Stimulated activated CD4-positive, alpha-beta T cell treated with anti-CD3 and anti-CD28 coated beads, TNF-alpha, amount 100 ng/mL, for 1 hour (primary cell): Measurements from ENCODE around the gene RCOR3.
A peak's percentile ranks its signal among the peaks of the same experiment; 100 is the strongest.
"Not testable (repeated sequence)": the region's sequence is repeated elsewhere in the genome, so short reads cannot be mapped to it uniquely, and the experiment has no call there.

ENCODE experiments used
- DNase-seq, 3 donors: peaks; one replicate each; pipeline ENCODE4 v3.0.0-alpha.2; 2020; ENCODE audit warnings: low read depth in 3 of 3, low spot score in 1 of 3

The RCOR3 gene

DNA sequence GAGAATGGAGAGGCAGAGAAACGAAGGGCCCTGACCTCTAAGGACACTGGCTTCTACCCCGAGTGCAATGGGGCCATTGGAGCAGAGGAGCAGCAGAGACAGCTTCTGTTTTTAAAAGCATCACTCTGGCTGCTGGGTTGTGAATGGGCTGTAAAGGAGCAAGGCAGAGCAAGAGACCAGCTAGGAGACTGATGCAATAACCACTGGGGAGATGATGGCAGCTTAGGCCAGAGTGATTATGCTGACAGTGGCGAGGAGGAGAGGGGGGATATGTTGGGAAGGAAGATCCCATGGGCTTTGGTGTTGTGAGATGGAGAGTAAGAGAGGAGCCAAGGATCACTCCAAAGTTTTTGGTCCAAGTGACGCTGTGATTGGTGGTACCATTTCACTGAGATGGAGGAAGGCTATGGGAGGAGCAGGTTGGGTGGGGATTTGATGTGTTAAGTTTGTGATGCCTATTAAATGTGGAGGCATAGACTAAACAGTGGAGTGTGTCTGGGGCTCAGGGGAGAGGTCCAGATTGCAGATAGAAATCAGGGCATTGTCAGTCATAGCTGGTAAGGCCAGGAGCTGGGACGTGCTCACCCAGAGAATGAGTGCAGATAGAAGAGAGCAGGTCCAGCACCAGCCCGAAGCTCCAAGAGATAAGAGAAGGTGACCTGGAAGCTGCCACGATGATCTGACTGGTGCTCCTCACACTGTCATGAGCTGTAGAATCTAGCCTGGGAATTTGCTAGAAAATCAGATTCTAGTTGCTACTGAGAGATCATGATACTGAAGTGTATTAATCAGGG is 78.5 kb downstream of the RCOR3 start:
- no peak for DNase-seq

DNA sequence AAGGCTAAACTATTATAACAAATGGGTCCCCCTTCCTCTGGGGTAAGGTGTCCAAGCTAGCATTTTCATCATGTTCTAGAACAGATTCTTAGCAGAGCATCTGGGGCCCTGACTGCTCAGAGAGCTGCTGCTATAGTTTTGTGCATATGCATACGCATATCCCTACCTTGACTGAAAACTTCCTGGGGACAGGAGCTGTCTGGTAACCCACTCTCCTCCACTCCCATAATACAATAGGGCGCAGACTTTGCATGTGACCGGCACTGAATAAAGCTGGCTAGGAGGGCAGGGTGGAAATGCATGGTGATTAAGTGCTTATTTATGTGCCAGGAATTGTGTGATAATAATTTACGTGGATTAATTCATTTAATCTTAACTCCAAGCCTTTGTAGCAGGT is 79.1 kb downstream of the RCOR3 start:
- DNase-seq = no peak

DNA sequence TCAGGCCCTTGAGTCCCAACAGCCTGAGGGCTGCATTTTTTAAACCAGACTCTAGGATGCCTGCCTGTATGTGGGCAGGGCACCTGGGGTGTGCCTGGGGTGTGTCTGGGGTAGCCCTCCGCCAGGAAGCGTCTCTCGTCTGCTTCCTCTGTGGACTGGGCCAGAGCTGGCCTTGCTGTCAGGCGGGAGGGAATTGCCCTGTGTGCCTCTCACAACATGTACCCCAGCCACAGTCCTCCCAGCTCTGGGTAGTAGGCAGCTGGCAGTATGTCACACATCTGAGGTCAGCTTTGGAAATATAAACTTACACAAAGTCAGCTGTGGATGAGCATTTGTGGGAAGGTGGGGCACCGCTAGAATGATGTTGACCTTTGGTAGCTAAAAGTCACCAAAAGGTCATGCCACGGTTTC is 80.5 kb downstream of the RCOR3 start:
- DNase-seq = no peak

DNA sequence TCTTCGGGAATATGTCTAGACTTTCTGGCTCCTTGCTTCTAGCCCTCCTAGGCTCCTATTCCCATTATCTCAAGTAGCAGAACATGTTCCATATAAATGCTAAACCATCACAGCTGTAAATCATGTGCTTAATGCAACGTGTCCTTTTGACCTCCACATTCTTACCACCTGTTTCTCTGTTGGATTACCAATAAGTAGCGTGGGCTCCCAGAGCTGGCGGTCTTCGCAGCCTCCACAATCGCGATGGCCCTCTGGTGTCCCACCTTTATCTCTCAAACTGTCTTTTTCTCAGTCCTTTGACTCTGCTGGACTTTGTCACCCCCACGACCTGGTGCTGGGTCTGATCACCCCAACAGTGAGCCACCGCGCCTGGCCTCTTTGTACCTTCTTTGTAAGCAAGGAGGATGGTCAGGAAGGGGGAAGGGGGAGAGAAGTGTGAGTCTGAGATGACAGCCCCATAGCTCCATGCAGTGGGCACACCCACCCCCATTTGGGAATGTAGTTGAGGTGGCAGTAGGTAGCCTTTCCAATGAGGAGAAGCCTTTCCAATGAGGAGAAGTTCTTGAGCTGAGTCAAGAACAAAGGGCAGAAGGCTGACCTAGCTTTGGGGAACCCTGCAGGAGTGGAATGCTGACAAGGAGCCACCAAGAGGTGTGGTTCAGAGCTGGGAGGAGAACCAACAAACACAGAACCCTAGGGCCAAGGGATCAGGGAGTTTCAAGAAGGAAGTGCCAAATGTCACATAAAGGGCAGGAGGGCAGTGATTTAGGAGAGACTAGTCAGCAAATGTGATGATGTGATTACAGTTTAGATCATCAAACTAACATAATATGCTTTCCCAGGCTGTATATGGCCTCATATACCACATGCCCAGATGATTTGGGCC is 81.7 kb downstream of the RCOR3 start:
- DNase-seq = no peak

DNA sequence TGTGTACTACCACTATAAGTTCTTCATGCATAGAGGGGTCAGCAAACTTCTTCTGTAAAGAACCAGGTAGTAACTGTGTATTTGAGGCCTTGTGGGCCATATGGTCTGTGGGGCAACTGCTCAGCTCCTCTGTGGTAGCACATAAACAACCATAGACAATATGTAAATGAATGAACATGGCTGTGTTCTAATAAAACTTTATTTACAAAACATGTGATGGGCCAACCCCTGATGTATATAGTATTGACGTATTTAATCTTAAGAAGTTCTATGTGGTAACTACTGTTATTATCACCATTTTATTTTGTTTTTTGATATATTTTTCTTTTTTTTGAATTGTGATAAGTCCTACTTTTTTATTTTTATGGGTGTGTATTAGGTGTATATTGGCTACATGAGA is 82.8 kb downstream of the RCOR3 start:
- no peak for DNase-seq

DNA sequence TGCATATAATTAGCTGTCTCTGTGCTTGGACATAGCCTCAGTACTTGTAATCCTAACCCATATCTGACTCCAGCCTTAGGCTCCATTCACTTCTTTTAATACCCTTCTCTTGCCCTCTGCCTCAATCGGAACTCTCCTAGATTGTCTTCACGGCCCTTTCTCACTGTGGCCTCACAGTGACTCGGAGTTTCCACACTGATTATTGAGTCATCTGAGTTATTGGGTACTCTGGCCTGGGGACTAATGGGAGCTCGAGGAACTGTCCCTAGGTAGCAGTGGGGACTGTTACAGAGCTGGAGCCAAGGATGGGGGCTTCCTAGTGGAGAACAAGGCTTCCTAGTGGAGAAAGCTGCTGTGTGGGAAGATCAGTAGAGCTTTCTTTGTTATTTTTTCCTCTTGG is 84.4 kb downstream of the RCOR3 start:
- DNase-seq = no peak

DNA sequence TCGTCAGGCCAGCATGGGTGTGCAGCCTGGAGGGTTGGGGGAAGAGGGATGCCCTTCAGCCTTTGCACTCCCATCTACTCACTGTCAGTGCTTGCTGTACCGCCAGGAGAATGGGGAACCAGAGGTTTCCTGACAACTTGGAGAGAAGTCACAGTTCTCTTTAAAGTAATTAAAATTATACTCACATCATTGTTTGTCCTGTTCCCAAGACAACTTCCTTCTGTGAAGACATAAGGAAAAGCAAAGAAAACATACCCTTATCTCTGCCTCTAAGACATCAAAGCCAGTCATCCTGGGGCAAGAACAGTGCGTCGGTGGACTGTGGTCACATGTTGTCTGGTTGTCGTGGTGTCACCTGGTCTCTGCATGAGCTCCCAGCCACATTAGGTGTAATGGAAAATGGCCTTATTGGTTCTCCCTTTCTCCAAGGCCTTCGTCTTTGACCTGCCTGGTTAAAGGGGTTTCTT is 85.0 kb downstream of the RCOR3 start:
- DNase-seq = no peak

DNA sequence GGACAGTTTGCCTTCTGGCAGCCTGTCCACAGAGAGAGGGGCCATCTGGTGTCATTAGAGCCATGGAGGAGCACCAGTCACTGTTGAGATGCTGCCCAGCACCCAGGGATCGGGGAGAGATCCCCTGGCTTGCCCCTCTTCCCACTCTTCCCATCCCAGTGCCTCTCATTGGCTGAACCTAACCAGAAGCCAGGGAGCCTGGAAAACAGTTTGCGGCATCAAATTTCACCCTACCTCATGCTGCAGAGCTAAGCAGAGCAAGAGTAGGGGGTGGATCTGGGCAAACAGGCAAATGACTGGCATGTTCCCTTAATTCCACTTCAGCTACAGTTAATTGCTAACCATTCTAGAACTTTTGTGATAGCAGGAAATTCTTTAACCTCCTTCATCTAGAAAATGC is 86.6 kb downstream of the RCOR3 start:
- DNase-seq = no peak

DNA sequence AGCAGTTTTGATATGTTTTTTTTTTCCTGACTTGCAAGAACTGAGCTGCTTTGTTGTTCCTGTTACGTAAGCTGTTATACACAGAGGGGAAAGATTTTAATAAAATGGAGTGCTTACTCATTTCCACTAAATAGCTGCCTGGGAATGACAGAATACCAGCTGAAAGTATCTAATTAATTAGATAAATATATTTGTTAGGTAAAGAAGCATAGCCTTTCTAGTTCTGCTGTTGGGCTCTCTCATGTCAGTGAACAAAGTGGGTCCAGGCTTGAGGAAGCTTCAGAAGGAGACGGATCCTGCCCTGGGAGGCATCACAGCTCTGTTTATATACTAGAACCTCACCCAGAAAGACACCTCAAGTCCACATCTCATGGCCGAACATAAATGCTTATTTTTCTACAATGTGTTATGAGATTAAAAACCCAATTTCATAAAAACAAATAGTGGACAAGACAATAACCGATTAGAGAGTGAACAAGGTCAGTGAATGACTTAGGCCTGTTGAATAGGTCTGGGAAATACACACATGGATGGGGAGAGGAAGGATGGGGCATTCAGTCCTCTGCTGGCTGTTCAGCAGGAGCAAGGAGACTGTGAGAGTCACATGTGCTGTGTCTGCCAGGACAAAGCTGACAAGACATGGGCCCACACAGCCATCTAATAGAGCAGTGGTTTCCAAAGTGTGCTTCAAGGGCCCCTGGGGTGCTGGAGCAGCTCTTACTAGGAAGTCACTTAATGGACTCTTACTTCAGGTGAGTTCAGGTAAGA is 88.1 kb downstream of the RCOR3 start:
- DNase-seq = no peak

DNA sequence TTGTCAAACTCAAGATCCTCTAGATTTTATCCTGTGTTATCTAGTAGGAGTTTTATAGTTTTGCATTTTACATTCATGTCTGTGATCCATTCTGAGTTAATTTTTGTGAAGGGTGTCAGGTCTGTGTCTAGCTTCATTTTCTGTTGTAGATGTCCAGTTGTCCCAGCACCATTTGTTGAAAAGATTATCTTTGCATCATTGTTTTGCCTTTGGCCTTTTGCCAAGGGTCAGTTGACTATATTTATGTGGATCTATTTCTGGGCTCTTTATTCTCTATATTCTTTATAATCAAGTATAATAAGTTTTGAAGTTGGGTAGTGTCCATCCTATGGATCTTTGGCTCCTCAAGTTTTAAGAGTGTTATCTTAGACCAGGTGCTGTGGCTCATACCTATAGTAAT is 89.4 kb downstream of the RCOR3 start:
- DNase-seq = no peak

DNA sequence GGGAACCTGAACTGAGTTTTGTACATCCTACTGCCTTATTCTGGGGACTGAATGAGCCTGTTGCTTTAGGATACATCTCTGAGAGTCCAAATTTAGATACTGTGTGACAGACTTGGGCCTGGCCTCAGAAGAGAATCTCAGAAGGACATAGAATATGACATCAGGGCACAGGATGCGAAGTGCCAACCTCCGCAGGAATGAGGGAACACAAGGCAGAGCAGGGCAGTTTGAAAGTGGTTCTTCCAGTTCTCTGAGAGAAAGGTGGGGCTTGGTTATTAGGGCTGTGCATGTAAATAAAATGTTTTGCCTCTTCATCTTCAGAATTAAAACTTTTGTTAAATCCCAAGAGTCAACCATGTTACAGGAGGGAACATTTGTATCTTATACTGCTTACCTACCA is 90.6 kb downstream of the RCOR3 start:
- no peak for DNase-seq

DNA sequence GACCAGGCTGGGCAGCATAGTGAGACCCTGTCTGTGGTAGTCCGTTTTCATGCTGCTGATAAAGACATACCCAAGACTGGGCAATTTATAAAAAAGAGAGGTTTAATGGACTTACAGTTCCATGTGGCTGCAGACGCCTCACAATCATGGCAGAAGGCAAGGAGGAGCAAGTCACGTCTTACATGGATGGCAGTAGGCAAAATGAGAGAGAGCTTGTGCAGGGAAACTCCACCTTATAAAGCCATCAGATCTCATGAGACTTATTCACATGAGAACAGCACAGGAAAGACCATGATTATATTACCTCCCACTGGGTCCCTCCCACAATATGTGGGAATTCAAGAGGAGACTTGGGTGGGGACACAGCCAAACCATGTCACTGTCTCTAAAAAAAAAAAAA is 92.9 kb downstream of the RCOR3 start:
- not testable (repeated sequence) for DNase-seq

DNA sequence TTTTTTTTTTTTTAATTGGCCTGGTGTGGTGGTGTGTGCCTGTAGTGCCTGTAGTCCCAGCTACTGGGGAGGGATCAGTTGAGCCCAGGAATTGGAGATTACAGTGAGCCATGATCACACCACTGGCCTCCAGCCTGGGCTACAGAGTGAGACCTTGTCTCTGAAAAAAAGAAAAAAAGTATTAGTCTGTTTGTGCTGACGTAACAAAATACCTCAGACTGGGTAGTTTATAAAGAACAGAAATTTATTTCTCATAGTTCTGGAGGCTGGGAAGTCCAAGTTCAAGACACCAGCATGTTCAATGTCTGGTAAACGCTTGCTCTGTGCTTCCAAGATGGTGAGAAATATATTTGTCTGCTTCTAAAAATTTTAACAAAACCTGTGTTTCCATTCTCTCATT is 93.3 kb downstream of the RCOR3 start:
- DNase-seq = no peak

DNA sequence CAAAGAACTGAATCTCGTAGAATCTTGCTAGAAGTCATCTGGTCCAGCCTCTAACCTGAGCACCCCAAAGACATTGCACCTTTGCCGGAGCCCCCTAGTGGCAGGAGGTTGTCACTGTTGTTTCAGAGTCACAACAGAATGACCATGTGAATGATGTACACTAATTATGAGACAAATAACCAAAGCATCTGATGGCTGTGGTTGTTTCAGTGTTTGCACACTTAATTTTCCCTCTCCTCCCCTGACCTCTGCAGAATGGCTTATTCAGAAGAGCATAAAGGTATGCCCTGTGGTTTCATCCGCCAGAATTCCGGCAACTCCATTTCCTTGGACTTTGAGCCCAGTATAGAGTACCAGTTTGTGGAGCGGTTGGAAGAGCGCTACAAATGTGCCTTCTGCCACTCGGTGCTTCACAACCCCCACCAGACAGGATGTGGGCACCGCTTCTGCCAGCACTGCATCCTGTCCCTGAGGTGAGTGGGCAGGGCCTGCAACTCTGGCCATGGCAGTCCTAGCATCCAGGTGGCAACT is 93.9 kb downstream of the RCOR3 start:
- peak in 2 of 3 donors; percentile 22 to 43 for DNase-seq

DNA sequence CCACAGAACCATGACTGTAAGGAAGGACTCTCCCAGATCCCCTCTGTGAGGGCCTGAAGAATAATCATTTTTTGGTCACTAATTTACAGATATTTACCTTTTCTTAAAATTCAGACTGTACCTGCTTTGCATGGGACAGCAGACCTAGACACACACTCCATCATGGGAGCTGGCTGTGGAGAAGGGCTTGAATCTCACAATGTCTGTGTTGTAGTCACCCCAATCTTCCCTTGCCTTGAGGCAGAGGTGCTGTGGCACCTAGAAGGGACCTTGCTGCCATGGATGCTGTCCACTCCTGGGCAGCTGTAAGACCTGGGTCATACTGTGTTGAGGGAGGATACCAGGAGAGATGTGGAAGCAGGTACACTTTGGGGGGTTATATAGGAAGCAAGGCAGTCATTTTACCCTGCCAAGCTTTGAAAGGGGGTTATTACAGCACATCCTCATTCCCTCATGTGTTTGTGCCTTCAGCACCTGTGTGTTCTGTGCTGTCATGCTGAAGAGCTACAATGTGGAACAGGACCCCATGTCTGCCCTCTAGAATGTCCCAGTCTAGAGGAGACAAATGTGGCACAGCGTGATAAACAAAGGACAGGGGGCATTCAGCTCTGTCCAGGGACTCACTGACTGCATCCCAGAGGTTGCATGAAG is 94.5 kb downstream of the RCOR3 start:
- no peak for DNase-seq

DNA sequence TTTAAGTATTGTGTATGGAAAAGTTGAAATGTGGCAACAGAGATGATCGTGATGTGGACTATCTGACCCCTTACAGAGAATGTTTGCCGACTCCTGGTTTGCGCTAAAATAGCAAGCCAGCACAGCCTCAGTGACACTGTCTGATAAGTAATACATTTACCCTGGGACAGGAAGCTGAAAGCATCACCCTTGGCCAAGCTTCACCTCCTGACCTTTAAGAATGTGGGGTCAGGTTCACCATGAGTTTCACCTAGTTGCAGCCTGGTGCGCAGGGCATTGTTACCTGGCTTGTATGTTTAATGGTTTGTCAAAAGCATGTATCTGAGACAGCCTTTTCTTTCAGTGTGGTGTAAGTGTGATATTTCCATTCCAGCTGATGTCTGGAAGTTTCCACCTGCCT is 96.7 kb downstream of the RCOR3 start:
- no peak for DNase-seq

DNA sequence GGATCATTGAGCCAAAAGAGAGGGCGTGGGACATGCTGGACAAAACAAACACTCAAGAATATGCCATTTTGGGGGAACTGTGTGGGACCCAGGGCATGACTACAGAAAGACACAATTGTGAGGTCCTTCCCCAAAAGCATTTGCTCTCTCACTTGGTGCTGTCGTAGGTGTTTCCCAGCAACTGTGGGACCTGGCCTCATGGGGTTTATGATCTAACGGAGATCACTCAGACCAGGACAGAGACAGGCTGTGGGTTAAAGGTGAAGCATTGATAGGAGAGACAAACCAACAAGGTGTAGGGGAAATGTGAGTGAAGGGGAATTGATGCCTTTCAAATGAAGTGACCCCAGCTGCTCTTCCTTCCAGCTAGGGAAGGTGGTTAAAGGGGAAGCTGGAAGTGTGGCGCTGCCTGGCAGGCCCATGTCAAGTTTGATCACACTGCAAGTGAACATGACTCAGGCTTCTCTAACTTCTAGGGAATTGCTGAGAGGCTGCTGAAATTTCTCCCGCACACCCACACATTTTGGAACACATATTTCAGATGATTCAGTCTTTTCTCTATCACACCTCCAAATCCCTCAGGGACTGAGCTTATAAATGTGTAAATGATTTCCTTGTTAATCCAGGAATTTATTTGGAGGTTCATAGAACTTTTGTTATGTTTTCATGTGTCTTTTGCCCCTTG is 97.7 kb downstream of the RCOR3 start:
- no peak for DNase-seq

DNA sequence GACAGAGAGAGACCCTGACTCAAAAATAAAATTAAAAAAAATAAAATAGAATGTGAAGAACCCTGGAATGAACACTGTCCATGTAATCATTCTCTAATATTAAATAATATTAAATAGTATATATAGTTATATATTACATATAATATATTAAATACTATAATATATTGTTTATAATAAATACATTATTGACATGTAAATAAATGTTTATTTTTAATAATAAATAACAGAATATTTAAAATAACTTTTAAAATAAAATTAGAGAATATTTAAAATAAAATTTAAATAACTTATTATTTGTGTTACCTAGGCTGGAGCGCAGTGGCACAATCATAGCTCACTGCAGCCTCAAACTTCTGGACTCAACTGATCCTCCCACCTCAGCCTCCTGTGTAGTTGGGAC is 99.5 kb downstream of the RCOR3 start:
- no peak for DNase-seq

DNA sequence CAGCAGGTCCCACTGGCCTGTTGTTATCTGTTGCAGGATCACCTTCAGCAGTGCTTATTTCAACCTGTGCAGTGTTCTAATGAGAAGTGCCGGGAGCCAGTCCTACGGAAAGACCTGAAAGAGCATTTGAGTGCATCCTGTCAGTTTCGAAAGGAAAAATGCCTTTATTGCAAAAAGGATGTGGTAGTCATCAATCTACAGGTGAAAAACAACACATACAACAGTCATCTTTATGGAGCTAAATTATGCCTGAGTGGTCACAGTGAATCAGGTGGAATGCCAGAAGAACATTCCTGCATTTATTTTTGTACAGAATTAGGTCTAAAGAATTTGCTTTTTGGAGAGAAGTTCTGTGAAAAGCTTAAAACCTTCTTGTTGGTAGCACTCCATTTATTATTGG is 100.7 kb downstream of the RCOR3 start:
- DNase-seq = no peak

DNA sequence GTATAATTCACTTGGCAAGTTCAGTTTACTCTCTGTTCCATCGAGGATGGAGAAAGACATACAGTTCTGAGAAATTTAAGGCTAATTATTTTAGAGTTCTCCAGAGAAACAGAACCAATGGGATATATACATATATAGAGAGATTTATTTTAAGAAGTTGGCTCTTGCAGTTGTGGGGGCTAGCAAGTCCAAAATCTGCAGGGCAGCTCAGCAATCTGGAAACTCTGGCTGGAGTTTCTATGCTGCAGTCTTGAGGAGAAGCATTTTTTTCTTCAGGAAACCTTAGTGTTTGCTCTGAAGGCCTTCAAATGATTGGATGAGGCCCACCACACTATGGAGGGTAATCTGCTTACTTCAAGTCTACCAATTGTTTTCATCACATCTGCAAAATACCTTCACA is 102.0 kb downstream of the RCOR3 start:
- DNase-seq = no peak
